K562 (cell line): Measurements from ENCODE around the gene C2CD5. TPM values are rescaled to one million over a fixed set of nuclear protein-coding genes. Genes with fewer than 3 reads are reported as not detected.

Experiments used
- ATAC-seq: fragments of 200-7000 bp; cut with Tn5 transposase; 3 replicates; pipeline ENCODE4 v1.9.1; 2020; ENCODE audit warnings: moderate library complexity
- BruUV-seq: library from RNA; stranded (reverse); fragments of 400-500 nt; replicated peaks from 2 replicates; lab custom pipeline; 2021; lab: Mats Ljungman, UMichigan
- CTCF ChIA-PET: fragments of 300-600 bp; formaldehyde crosslinking; extraction: SDS; loops from one replicate; lab custom pipeline; 2021; ENCODE audit warnings: low intra/inter-chr PET ratio; lab: Yijun Ruan, JAX
- POLR2A ChIA-PET: fragments of 300-600, 350-650 bp; sonication (Branson Sonifier 250); formaldehyde crosslinking; extraction: SDS; loops from one replicate; lab custom pipeline; 2021; ENCODE audit warnings: antibody characterized with exemption, inconsistent platforms; lab: Yijun Ruan, JAX
- DNase-seq, 4 experiments: peaks; one replicate each; pipeline versions ENCODE4 v3.0.0 to v3.0.0-alpha.2; 2011 to 2018; ENCODE audit warnings: low spot score in 3 of 4, mixed read lengths in 3 of 4; ENCODE audit errors: extremely low read depth in 1 of 4
- FAIRE-seq: peaks from 2 replicates; lab custom pipeline; 2011; peaks lifted over from hg19 to GRCh38; lab: Jason Lieb, UNC
- H2AFZ ChIP-seq: 2 replicates; pipeline ENCODE4 v1.6.0; 2011; ENCODE audit warnings: low read depth, low read length, control low read depth, inconsistent platforms
- H3K27ac ChIP-seq: fragments of 200-600 bp; 3 replicates; pipeline ENCODE4 v1.8.0; 2011; ENCODE audit warnings: low read depth, mild to moderate bottlenecking, control low read depth, inconsistent platforms, low read length, moderate library complexity, mixed read lengths; ENCODE audit errors: extremely low read depth
- H3K27me3 ChIP-seq, 2 experiments: fragments of 300-600 bp in 1 of 2; 2 replicates in 1 of 2; 3 replicates in 1 of 2; pipeline versions ENCODE4 v1.6.0 to v1.8.0; 2011; ENCODE audit warnings: inconsistent platforms in 2 of 2, low read length in 2 of 2, mild to moderate bottlenecking in 1 of 2, mixed read lengths in 1 of 2, moderate library complexity in 1 of 2; ENCODE audit not compliant: control insufficient read depth in 2 of 2, insufficient read depth in 2 of 2
- H3K36me3 ChIP-seq: fragments of 300-600 bp; 3 replicates; pipeline ENCODE4 v1.8.0; 2011; ENCODE audit warnings: mild to moderate bottlenecking, low read length, inconsistent platforms; ENCODE audit not compliant: control insufficient read depth, insufficient read depth
- H3K4me1 ChIP-seq, 2 experiments: fragments of 200-600 bp in 1 of 2; replicated peaks in 1 of 2; 2 replicates in 1 of 2; 3 replicates in 1 of 2; pipeline versions ENCODE4 v1.5.1 to v1.8.0; 2011; ENCODE audit warnings: inconsistent platforms in 2 of 2, low read length in 2 of 2, mild to moderate bottlenecking in 1 of 2, mixed read lengths in 1 of 2, moderate library complexity in 1 of 2; ENCODE audit not compliant: control insufficient read depth in 2 of 2, insufficient read depth in 2 of 2
- H3K4me2 ChIP-seq: 2 replicates; pipeline ENCODE4 v1.6.1; 2011; ENCODE audit warnings: low read length, control low read depth, inconsistent platforms, mixed read lengths; ENCODE audit not compliant: insufficient read depth
- H3K4me3 ChIP-seq: fragments of 200-600 bp; sonication (generic), shearing (Covaris generic); 2 replicates; pipeline ENCODE4 v1.5.1; 2016; ENCODE audit warnings: control low read depth, inconsistent platforms
- H3K79me2 ChIP-seq: fragments of 200-600 bp; 3 replicates; pipeline ENCODE4 v1.8.0; 2011; ENCODE audit warnings: low read length, inconsistent platforms; ENCODE audit not compliant: control insufficient read depth, insufficient read depth
- H3K9ac ChIP-seq, 2 experiments: 2 replicates each; pipeline versions ENCODE4 v1.6.0 to v1.6.1; 2011; ENCODE audit warnings: low read depth in 2 of 2, low read length in 2 of 2, control low read depth in 1 of 2, inconsistent platforms in 1 of 2, mild to moderate bottlenecking in 1 of 2, mixed read lengths in 1 of 2; ENCODE audit not compliant: insufficient read depth in 1 of 2
- H3K9me1 ChIP-seq: one replicate; pipeline ENCODE4 v1.6.0; 2011; ENCODE audit warnings: inconsistent platforms, mild to moderate bottlenecking, low read length, moderate library complexity; ENCODE audit not compliant: control insufficient read depth, insufficient read depth
- H3K9me3 ChIP-seq: replicated peaks from 2 replicates; pipeline ENCODE4 v1.5.1; 2011; ENCODE audit warnings: low read depth, low read length, inconsistent platforms; ENCODE audit not compliant: control insufficient read depth, insufficient read depth
- H4K20me1 ChIP-seq: replicated peaks from 2 replicates; pipeline ENCODE4 v1.6.1; 2011; ENCODE audit warnings: low read length, inconsistent platforms, mixed read lengths; ENCODE audit not compliant: control insufficient read depth, insufficient read depth
- C11orf30 ChIP-seq: fragments of 450-650 bp; IDR thresholded peaks from 2 replicates; pipeline ENCODE4 v1.6.1; 2016; ENCODE audit warnings: low read depth, mild to moderate bottlenecking
- E2F4 ChIP-seq: sonication (generic); formaldehyde crosslinking; IDR thresholded peaks from 2 replicates; pipeline ENCODE4 v1.8.0; 2022; ENCODE audit warnings: mild to moderate bottlenecking, low read depth, missing genetic modification reagents
- HBP1 ChIP-seq: fragments of 450-650 bp; formaldehyde crosslinking; IDR thresholded peaks from 2 replicates; pipeline ENCODE4 v1.4.0; 2022; ENCODE audit warnings: missing genetic modification characterization
- HDAC3 ChIP-seq: fragments of 450-650 bp; IDR thresholded peaks from 2 replicates; pipeline ENCODE4 v1.6.1; 2018; ENCODE audit warnings: borderline replicate concordance, mild to moderate bottlenecking, moderate library complexity; ENCODE audit not compliant: partially characterized antibody
- MAFF ChIP-seq: IDR thresholded peaks from 2 replicates; pipeline ENCODE4 v1.6.1; 2012; ENCODE audit warnings: low read length, improper control_type of control experiment
- MLX ChIP-seq, 2 experiments: fragments of 450-650 bp in 1 of 2; sonication (generic) in 1 of 2; formaldehyde crosslinking; conservative IDR thresholded peaks; 2 replicates each; pipeline versions ENCODE4 v1.4.0 to v1.8.1; 2020 to 2022; ENCODE audit warnings: mild to moderate bottlenecking in 1 of 2, missing genetic modification reagents in 1 of 2
- NR2C1 ChIP-seq, 2 experiments: fragments of 450-650 bp; IDR thresholded peaks; 2 replicates each; pipeline ENCODE4 v1.6.1; 2017; ENCODE audit warnings: mild to moderate bottlenecking in 2 of 2, antibody characterized with exemption in 1 of 2, inconsistent platforms in 1 of 2, missing compliant biosample characterization in 1 of 2, missing genetic modification characterization in 1 of 2
- SRF ChIP-seq, 2 experiments: fragments of 250-450, 450-650 bp in 1 of 2; sonication (Bioruptor Pico) in 1 of 2; sonication (generic) in 1 of 2; formaldehyde crosslinking; IDR thresholded peaks; 2 replicates each; pipeline versions ENCODE4 v1.5.0 to v1.5.1; 2020 to 2022; ENCODE audit warnings: mild to moderate bottlenecking in 1 of 2, missing genetic modification reagents in 1 of 2
- TCF7L2 ChIP-seq: fragments of 150-350 bp; IDR thresholded peaks from 2 replicates; pipeline ENCODE4 v1.6.1; 2016; ENCODE audit warnings: low read depth, mild to moderate bottlenecking, low read length, moderate library complexity
- ZBTB43 ChIP-seq: sonication (generic); formaldehyde crosslinking; IDR thresholded peaks from 2 replicates; pipeline ENCODE4 v1.8.0; 2023; ENCODE audit warnings: mild to moderate bottlenecking, missing genetic modification reagents
- ZNF311 ChIP-seq: fragments of 250-450 bp; sonication (Bioruptor Pico); IDR thresholded peaks from 2 replicates; pipeline ENCODE4 v1.4.0; 2020; ENCODE audit warnings: mild to moderate bottlenecking, moderate library complexity
- whole genome bisulfite sequencing: fragments of 100-300 bp; shearing (Covaris generic); methylation state at CpG from one replicate; pipeline ENCODE4 v1.1.6; 2016; ENCODE audit warnings: low coverage, mixed read lengths; ENCODE audit not compliant: insufficient coverage; ENCODE audit errors: missing lambda C conversion rate; 5-methylcytosine and 5-hydroxymethylcytosine counted together
- in situ Hi-C: fragments of 300-500 bp; cut with MboI; formaldehyde crosslinking; loops from 4 replicates; pipeline ENCODE4 v1.15.0; 2018; ENCODE audit warnings: inconsistent platforms, mixed read lengths
- intact Hi-C: fragments of 100-400 bp; cut with micrococcal nuclease; formaldehyde crosslinking; loops from 2 replicates; pipeline ENCODE4 v1.14.2; 2022
- polyA plus RNA-seq, 8 experiments: library from polyadenylated mRNA; depleted of rRNA in 4 of 8; stranded (reverse) in 5 of 8; unstranded in 3 of 8; fragments of >200 nt; fragmentation: Nextera tagmentation in 2 of 8; fragmentation: Illumina TruSeq in 1 of 8; extraction: Ambion mirVana in 2 of 8; extraction: Trizol in 1 of 8; gene quantifications; 2 replicates each; pipeline versions ENCODE4 v1.2.1 to v1.2.3, GENCODE V29; 2011 to 2014; ENCODE audit warnings: inconsistent platforms in 1 of 8, missing spikeins in 1 of 8
- total RNA-seq, 7 experiments: library from RNA; depleted of rRNA in 6 of 7; stranded (reverse); fragments of >200 nt in 6 of 7; fragmentation: Illumina TruSeq in 2 of 7; extraction: Trizol in 2 of 7; gene quantifications; 2 replicates each; pipeline versions ENCODE4 v1.2.1 to v1.2.3, GENCODE V29; 2011 to 2021; ENCODE audit warnings: low replicate concordance in 1 of 7

C2CD5 gene
- total and polyA plus RNA-seq, 9 of the 15 experiments (the other 6 are each of a cell fraction or from before 2014, with no cell fraction given) = 5.1 to 24.1 (median 14.3) TPM

- no peak for TF ChIP-seq HBP1 (CRISPR knock-in tag)
- TF ChIP-seq SRF (CRISPR knock-in tag; IDR thresholded peaks at IDR 0.05) = no peak
- no peak for TF ChIP-seq ZNF311 (CRISPR knock-in tag)
- TF ChIP-seq ZBTB43 = no peak
- no peak for TF ChIP-seq MAFF
- no peak for TF ChIP-seq E2F4 (CRISPR knock-in tag)
Observed at GRCh38 chr12:22499445-22499844, 44.9 kb downstream of the C2CD5 start (continued).

GRCh38 chr12:22494319-22494718, 50.0 kb downstream of the C2CD5 start:
- no peaks in the 10 kb centered on the region for H3K9me1 ChIP-seq
- H2AFZ ChIP-seq = no peak overlapping the region
- H3K4me3 ChIP-seq = no peak overlapping the region
- no peaks in the 10 kb centered on the region for H4K20me1 ChIP-seq
- H3K27ac ChIP-seq = no peak overlapping the region
- DNase-seq (no peak), FAIRE-seq (no peak), ATAC-seq (no peak)
- H3K27me3 ChIP-seq = no peaks in the 10 kb centered on the region
- H3K9ac ChIP-seq = no peak overlapping the region
- peaks cover 12% of the 10 kb centered on the region; the same call in 2 of the 3 replicates for H3K36me3 ChIP-seq
- TF ChIP-seq HDAC3 (no peak), TCF7L2 (no peak), MLX (CRISPR knock-in tag; conservative IDR thresholded peaks at IDR 0.05) (no peak), NR2C1 (IDR thresholded peaks at IDR 0.05) (no peak), NR2C1 (tag; IDR thresholded peaks at IDR 0.05) (no peak), C11orf30 (no peak)
- in situ Hi-C loops (no loop called here), intact Hi-C loops (no loop called here)
- H3K79me2 ChIP-seq = no peaks in the 10 kb centered on the region
- no peak overlapping the region for H3K4me2 ChIP-seq
- ChIA-PET CTCF (no interaction called here), POLR2A (no interaction called here)
- no peaks in the 10 kb centered on the region for H3K4me1 ChIP-seq
- BruUV-seq = no TSS peak
- WGBS = 85% methylated on average over 1 of the region's 1 CpG
- no peaks in the 10 kb centered on the region for H3K9me3 ChIP-seq
